Measurements from ENCODE around the gene KNSTRN.

DNA sequence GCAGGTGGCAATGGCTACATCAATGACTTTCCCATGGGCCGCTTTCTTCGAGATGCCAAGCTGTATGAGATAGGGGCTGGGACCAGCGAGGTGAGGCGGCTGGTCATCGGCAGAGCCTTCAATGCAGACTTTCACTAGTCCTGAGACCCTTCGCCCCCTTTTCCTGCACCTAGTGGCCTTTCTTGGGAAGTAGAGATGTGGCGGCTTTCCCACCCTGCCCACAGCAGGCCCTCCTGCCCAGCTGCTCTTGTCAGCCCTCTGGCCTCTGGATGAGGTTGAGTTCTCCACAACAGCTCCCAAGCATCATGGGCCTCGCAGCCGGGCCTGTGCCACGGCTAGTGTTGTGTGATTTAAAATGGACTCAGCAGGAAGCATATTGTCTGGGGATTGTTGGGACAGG, 35.6 kb downstream of the KNSTRN start:
- TF ChIP-seq, protein P1, sequence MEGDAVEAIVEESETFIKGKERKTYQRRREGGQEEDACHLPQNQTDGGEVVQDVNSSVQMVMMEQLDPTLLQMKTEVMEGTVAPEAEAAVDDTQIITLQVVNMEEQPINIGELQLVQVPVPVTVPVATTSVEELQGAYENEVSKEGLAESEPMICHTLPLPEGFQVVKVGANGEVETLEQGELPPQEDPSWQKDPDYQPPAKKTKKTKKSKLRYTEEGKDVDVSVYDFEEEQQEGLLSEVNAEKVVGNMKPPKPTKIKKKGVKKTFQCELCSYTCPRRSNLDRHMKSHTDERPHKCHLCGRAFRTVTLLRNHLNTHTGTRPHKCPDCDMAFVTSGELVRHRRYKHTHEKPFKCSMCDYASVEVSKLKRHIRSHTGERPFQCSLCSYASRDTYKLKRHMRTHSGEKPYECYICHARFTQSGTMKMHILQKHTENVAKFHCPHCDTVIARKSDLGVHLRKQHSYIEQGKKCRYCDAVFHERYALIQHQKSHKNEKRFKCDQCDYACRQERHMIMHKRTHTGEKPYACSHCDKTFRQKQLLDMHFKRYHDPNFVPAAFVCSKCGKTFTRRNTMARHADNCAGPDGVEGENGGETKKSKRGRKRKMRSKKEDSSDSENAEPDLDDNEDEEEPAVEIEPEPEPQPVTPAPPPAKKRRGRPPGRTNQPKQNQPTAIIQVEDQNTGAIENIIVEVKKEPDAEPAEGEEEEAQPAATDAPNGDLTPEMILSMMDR (IDR thresholded peaks at IDR 0.05), result no peak
- TF ChIP-seq POLR2A (IDR thresholded peaks at IDR 0.05), result no peak
- TF ChIP-seq EP300 (IDR thresholded peaks at IDR 0.05), result no peak

Data from ovary (tissue), 3 donors.